SK-N-SH (cell line): ENCODE data around the gene PITPNM1. TPM values are rescaled to one million over a fixed set of nuclear protein-coding genes. Genes with fewer than 3 reads are reported as not detected.

Source experiments
- CTCF ChIA-PET: fragments of 300-600, 350-600 bp; formaldehyde crosslinking; extraction: SDS; loops from one replicate; lab custom pipeline; 2021; lab: Yijun Ruan, JAX
- POLR2A ChIA-PET: fragments of 350-600 bp; sonication (Branson Sonifier 250); formaldehyde crosslinking; extraction: SDS; loops from one replicate; lab custom pipeline; 2020; ENCODE audit warnings: antibody characterized with exemption, inconsistent platforms; lab: Yijun Ruan, JAX
- DNase-seq: peaks from one replicate; pipeline ENCODE4 v3.0.0; 2012
- H2AFZ ChIP-seq: fragments of 200-600 bp; sonication (generic); 2 replicates; pipeline ENCODE4 v1.8.1; 2016; ENCODE audit warnings: antibody characterized with exemption, mild to moderate bottlenecking, low read depth
- H3F3A ChIP-seq: fragments of 200-600 bp; sonication (generic); replicated peaks from 2 replicates; pipeline ENCODE3; 2016; ENCODE audit warnings: antibody characterized with exemption, mild to moderate bottlenecking; ENCODE audit not compliant: insufficient read depth
- H3K27ac ChIP-seq, 2 experiments: fragments of 200-500 bp in 1 of 2; fragments of 200-600 bp in 1 of 2; sonication (Bioruptor generic) in 1 of 2; sonication (generic), shearing (Covaris generic) in 1 of 2; 2 replicates each; pipeline versions ENCODE4 v1.5.1 to v1.6.1; 2014 to 2016; ENCODE audit warnings: low read depth in 2 of 2, inconsistent platforms in 1 of 2, low read length in 1 of 2, mild to moderate bottlenecking in 1 of 2, mixed read lengths in 1 of 2
- H3K27me3 ChIP-seq: fragments of 200-600 bp; sonication (generic), shearing (Covaris generic); 2 replicates; pipeline ENCODE4 v1.6.1; 2016; ENCODE audit warnings: mixed run types; ENCODE audit not compliant: insufficient read depth
- H3K36me3 ChIP-seq, 2 experiments: fragments of 200-500 bp in 1 of 2; fragments of 200-600 bp in 1 of 2; sonication (Bioruptor generic) in 1 of 2; sonication (generic) in 1 of 2; replicated peaks in 1 of 2; 2 replicates each; pipeline versions ENCODE3 to v1.5.1; 2014 to 2016; ENCODE audit warnings: low read length in 1 of 2, mild to moderate bottlenecking in 1 of 2; ENCODE audit not compliant: insufficient read depth in 2 of 2, control insufficient read depth in 1 of 2
- H3K4me1 ChIP-seq, 2 experiments: fragments of 200-500 bp in 1 of 2; fragments of 200-600 bp in 1 of 2; sonication (Bioruptor generic) in 1 of 2; sonication (generic), shearing (Covaris generic) in 1 of 2; 2 replicates each; pipeline versions ENCODE4 v1.5.1 to v1.6.1; 2014 to 2016; ENCODE audit warnings: low read depth in 1 of 2, low read length in 1 of 2, mixed run types in 1 of 2; ENCODE audit not compliant: insufficient read depth in 2 of 2, control insufficient read depth in 1 of 2
- H3K4me2 ChIP-seq: fragments of 200-600 bp; sonication (generic), shearing (Covaris generic); 2 replicates; pipeline ENCODE4 v1.6.1; 2017; ENCODE audit warnings: mixed run types
- H3K4me3 ChIP-seq, 2 experiments: fragments of 200-500 bp in 1 of 2; fragments of 200-600 bp in 1 of 2; sonication (Bioruptor generic) in 1 of 2; sonication (generic), shearing (Covaris generic) in 1 of 2; 2 replicates each; pipeline versions ENCODE4 v1.5.1 to v1.8.1; 2014 to 2016; ENCODE audit warnings: low read depth in 2 of 2, inconsistent platforms in 1 of 2, low read length in 1 of 2, mild to moderate bottlenecking in 1 of 2, mixed read lengths in 1 of 2, moderate library complexity in 1 of 2
- H3K79me2 ChIP-seq: fragments of 200-600 bp; sonication (generic); 2 replicates; pipeline ENCODE4 v1.8.1; 2017; ENCODE audit warnings: mild to moderate bottlenecking; ENCODE audit not compliant: insufficient read depth
- H3K9ac ChIP-seq: fragments of 200-600 bp; sonication (generic); 2 replicates; pipeline ENCODE4 v1.6.1; 2017; ENCODE audit warnings: mixed run types
- H3K9me2 ChIP-seq: fragments of 200-600 bp; sonication (generic); 2 replicates; pipeline ENCODE4 v1.6.1; 2017; ENCODE audit warnings: mixed run types
- H3K9me3 ChIP-seq: fragments of 200-600 bp; sonication (generic); 2 replicates; pipeline ENCODE4 v1.6.1; 2017; ENCODE audit warnings: mixed run types, mild to moderate bottlenecking, moderate library complexity
- H4K20me1 ChIP-seq: fragments of 200-600 bp; sonication (generic); 2 replicates; pipeline ENCODE4 v1.6.1; 2017; ENCODE audit warnings: mild to moderate bottlenecking, mixed run types; ENCODE audit not compliant: insufficient read depth
- ELF1 ChIP-seq: IDR thresholded peaks from 2 replicates; pipeline ENCODE4 v1.4.0; 2012
- FOSL2 ChIP-seq: IDR thresholded peaks from 2 replicates; pipeline ENCODE4 v1.4.0; 2012; ENCODE audit warnings: low read depth, mild to moderate bottlenecking, moderate library complexity, borderline replicate concordance
- FOXJ3 ChIP-seq: sonication (generic); formaldehyde crosslinking; IDR thresholded peaks from 2 replicates; pipeline ENCODE4 v1.5.1; 2020; ENCODE audit warnings: mild to moderate bottlenecking, missing genetic modification reagents
- FOXM1 ChIP-seq: IDR thresholded peaks from 2 replicates; pipeline ENCODE4 v1.4.0; 2012; ENCODE audit warnings: low read depth, mild to moderate bottlenecking
- GABPA ChIP-seq: IDR thresholded peaks from 2 replicates; pipeline ENCODE4 v1.4.0; 2012; ENCODE audit warnings: low read depth, mild to moderate bottlenecking
- GATA2 ChIP-seq: sonication (generic); formaldehyde crosslinking; IDR thresholded peaks from 2 replicates; pipeline ENCODE4 v1.5.0; 2020; ENCODE audit warnings: mild to moderate bottlenecking, missing genetic modification reagents
- MAX ChIP-seq: IDR thresholded peaks from 2 replicates; pipeline ENCODE4 v1.4.0; 2012; ENCODE audit warnings: low read depth
- MEF2A ChIP-seq: IDR thresholded peaks from 2 replicates; pipeline ENCODE4 v1.4.0; 2012; ENCODE audit warnings: low read depth, borderline replicate concordance
- MXI1 ChIP-seq: IDR thresholded peaks from 2 replicates; pipeline ENCODE4 v1.6.1; 2012; ENCODE audit warnings: mild to moderate bottlenecking, low read depth, low read length, improper control_type of control experiment
- NFIC ChIP-seq: IDR thresholded peaks from 2 replicates; pipeline ENCODE4 v1.4.0; 2012; ENCODE audit warnings: borderline replicate concordance
- NRF1 ChIP-seq: IDR thresholded peaks from 2 replicates; pipeline ENCODE4 v1.6.1; 2012; ENCODE audit warnings: low read depth, mild to moderate bottlenecking, low read length
- PBX3 ChIP-seq: IDR thresholded peaks from 2 replicates; pipeline ENCODE4; 2012
- POLR2AphosphoS5 ChIP-seq: IDR thresholded peaks from 2 replicates; pipeline ENCODE4 v1.6.1; 2012; ENCODE audit warnings: low read depth, low read length
- RAD21 ChIP-seq: IDR thresholded peaks from 2 replicates; pipeline ENCODE4 v1.6.1; 2012; ENCODE audit warnings: mild to moderate bottlenecking, low read length
- RCOR1 ChIP-seq: fragments of 150-350 bp; IDR thresholded peaks from 2 replicates; pipeline ENCODE4 v1.6.1; 2017; ENCODE audit warnings: antibody characterized with exemption, low read length
- REST ChIP-seq: IDR thresholded peaks from 2 replicates; pipeline ENCODE4 v1.6.1; 2012; ENCODE audit warnings: mild to moderate bottlenecking, low read depth, low read length, moderate library complexity
- RFX5 ChIP-seq: IDR thresholded peaks from 2 replicates; pipeline ENCODE4 v1.6.1; 2012; ENCODE audit warnings: mild to moderate bottlenecking, improper control_type of control experiment, low read length
- RXRA ChIP-seq: IDR thresholded peaks from 2 replicates; pipeline ENCODE4 v1.4.0; 2012; ENCODE audit warnings: low read depth, mild to moderate bottlenecking, borderline replicate concordance
- TEAD4 ChIP-seq: IDR thresholded peaks from 2 replicates; pipeline ENCODE4 v1.4.0; 2012; ENCODE audit warnings: mild to moderate bottlenecking, borderline replicate concordance; ENCODE audit not compliant: insufficient read depth
- USF2 ChIP-seq: fragments of 150-350 bp; IDR thresholded peaks from 2 replicates; pipeline ENCODE4 v1.6.1; 2017; ENCODE audit warnings: antibody characterized with exemption, low read length, low read depth, borderline replicate concordance
- WGBS: methylation state at CpG from one replicate; pipeline ENCODE4 v1.1.6; 2017; ENCODE audit warnings: low lambda C conversion rate; 5-methylcytosine and 5-hydroxymethylcytosine counted together
- polyA plus RNA-seq, 3 experiments: library from polyadenylated mRNA; depleted of rRNA; stranded (reverse); fragments of >200 nt; gene quantifications; 2 replicates each; pipeline ENCODE4 v1.2.3, GENCODE V29; 2012

The PITPNM1 gene
- polyA plus RNA-seq, 1 of the 3 experiments (the other 2 are of a cell fraction) = 24.2 TPM

GRCh38 chr11:67489203-67489884 lies 15.8 kb downstream of the PITPNM1 start:
- TF ChIP-seq GABPA = no peak
- no peak for TF ChIP-seq NFIC
- TF ChIP-seq REST = no peak
- TF ChIP-seq PBX3 = no peak
- TF ChIP-seq POLR2AphosphoS5 = no peak
- no peak for TF ChIP-seq RXRA
- TF ChIP-seq RFX5 = no peak
- TF ChIP-seq FOSL2 = no peak
- TF ChIP-seq MAX = no peak
- no peak for TF ChIP-seq FOXJ3
- Histone ChIP-seq H4K20me1 (no peaks in the 10 kb centered on the region), H3K9me3 (no peaks in the 10 kb centered on the region), H3K27ac (no peak overlapping the region), H3K79me2 (peaks cover 14% of the 10 kb centered on the region), H3K4me1 (peaks cover 0 to 6% of the 10 kb centered on the region in 2 experiments; a peak in 1 of 4 replicates), H3K4me3 (no peak overlapping the region), H3F3A (peaks cover 6% of the 10 kb centered on the region), H3K36me3 (peaks cover 0 to 45% of the 10 kb centered on the region in 2 experiments), H3K4me2 (no peak overlapping the region), H3K9me2 (no peaks in the 10 kb centered on the region), H3K27me3 (no peaks in the 10 kb centered on the region), H3K9ac (no peak overlapping the region), H2AFZ (no peak overlapping the region)
- POLR2A ChIA-PET = no interaction called here
- DNase-seq = no peak
- WGBS = 91% methylated on average over 12 of the region's 25 CpGs
- CTCF ChIA-PET = interaction anchor here (1.2 to 1.5 kb wide), 3 partner anchors 13 to 132 kb away, joined by 3 to 4 read pairs (median 4); no protein-coding TSS in a partner anchor

- H3K4me3 ChIP-seq = no peak overlapping the region
- 96% methylated on average over 13 of the region's 20 CpGs for WGBS
Measured at GRCh38 chr11:67486481-67487195, 18.5 kb downstream of the PITPNM1 start.

More at GRCh38 chr11:67486481-67487195, 18.5 kb downstream of the PITPNM1 start:
- no peak overlapping the region for H3K4me2 ChIP-seq
- no peaks in the 10 kb centered on the region for H3K27me3 ChIP-seq
- H3K9me2 ChIP-seq = no peaks in the 10 kb centered on the region
- peaks cover 25% of the 10 kb centered on the region for H3K79me2 ChIP-seq
- TF ChIP-seq FOXM1 = no peak
- TF ChIP-seq GABPA = no peak
- TF ChIP-seq MXI1 = no peak
- TF ChIP-seq RAD21 = no peak
- TF ChIP-seq NFIC = no peak
- no peak for TF ChIP-seq NRF1
- no peak for TF ChIP-seq TEAD4
- no peak for TF ChIP-seq RCOR1
- TF ChIP-seq GATA2 (CRISPR knock-in tag) = no peak
- TF ChIP-seq PBX3 = no peak
- no peak for TF ChIP-seq USF2
- no peak for TF ChIP-seq ELF1
- no peak for TF ChIP-seq MEF2A
- no peak for TF ChIP-seq RXRA
- no peaks in the 10 kb centered on the region for H4K20me1 ChIP-seq
- CTCF ChIA-PET = interaction anchor here (1.4 kb wide), 1 partner anchor 59 kb away, joined by 3 read pairs; the partner anchor contains the start of gene RPS6KB2
- H2AFZ ChIP-seq = no peak overlapping the region
- H3K9me3 ChIP-seq = no peaks in the 10 kb centered on the region
- no peaks in the 10 kb centered on the region for H3F3A ChIP-seq
- H3K4me1 ChIP-seq = peaks cover 6 to 17% of the 10 kb centered on the region in 2 experiments; a peak in 3 of 4 replicates
- peaks cover 0 to 27% of the 10 kb centered on the region in 2 experiments for H3K36me3 ChIP-seq
- no peak overlapping the region for H3K9ac ChIP-seq
- no peak overlapping the region for H3K27ac ChIP-seq
- POLR2A ChIA-PET = no interaction called here
- no peak for DNase-seq
